Naive thymus-derived CD8-positive, alpha-beta T cell (primary cell): Measurements from ENCODE around the gene MPP2. TPM values are rescaled to one million over a fixed set of nuclear protein-coding genes. Genes with fewer than 3 reads are reported as not detected.

Experiments
- ATAC-seq, 2 donors: fragments of 150-1000 bp; cut with Tn5 transposase in 1 of 2; sonication (Bioruptor Pico), chemical (Tn5 transposase) in 1 of 2; 1 replicate in 1 of 2; 2 replicates in 1 of 2; pipeline ENCODE4 v1.10.0; 2021; ENCODE audit warnings: mild to moderate bottlenecking in 2 of 2, moderate library complexity in 2 of 2
- POLR2A ChIA-PET: fragments of 350-600 bp; sonication (Branson Sonifier 250); formaldehyde crosslinking; loops from one replicate; lab custom pipeline; 2021; ENCODE audit warnings: antibody characterized with exemption; lab: Charles Lee
- DNase-seq, 10 donors: peaks; one replicate each; pipeline versions ENCODE4 v3.0.0 to v3.0.0-alpha.2; 2020 to 2022
- H3K27ac Mint-ChIP-seq, 10 donors: one replicate each; pipeline ENCODE4 v1.8.0; 2020 to 2022; ENCODE audit warnings: mild to moderate bottlenecking in 10 of 10, mixed read lengths in 10 of 10, moderate library complexity in 4 of 10, inconsistent platforms in 1 of 10
- H3K27me3 Mint-ChIP-seq, 5 donors: one replicate each; pipeline ENCODE4 v1.8.0; 2021 to 2022; ENCODE audit warnings: mixed read lengths in 5 of 5
- H3K36me3 Mint-ChIP-seq, 3 donors: one replicate each; pipeline ENCODE4 v1.8.0; 2020 to 2022; ENCODE audit warnings: mixed read lengths in 3 of 3, mild to moderate bottlenecking in 2 of 3, inconsistent platforms in 1 of 3
- H3K4me1 Mint-ChIP-seq, 4 donors: one replicate each; pipeline ENCODE4 v1.8.0; 2021 to 2022; ENCODE audit warnings: mixed read lengths in 4 of 4
- H3K4me3 Mint-ChIP-seq, 10 donors: one replicate each; pipeline ENCODE4 v1.8.0; 2020 to 2022; ENCODE audit warnings: mild to moderate bottlenecking in 10 of 10, mixed read lengths in 10 of 10, moderate library complexity in 6 of 10, inconsistent platforms in 1 of 10
- H3K9me3 Mint-ChIP-seq, 9 donors: one replicate each; pipeline ENCODE4 v1.8.0; 2020 to 2022; ENCODE audit warnings: mixed read lengths in 9 of 9, mild to moderate bottlenecking in 3 of 9, inconsistent platforms in 1 of 9, moderate library complexity in 1 of 9
- polyA plus RNA-seq, 3 donors: library from polyadenylated mRNA; unstranded; fragments of 300-500 nt; fragmentation: Illumina TruSeq; gene quantifications; one replicate each; pipeline ENCODE4 v1.2.3, GENCODE V29; 2021
- total RNA-seq, 8 experiments: library from RNA in 2 of 8; stranded (reverse) in 2 of 8; gene quantifications; one replicate each; pipeline ENCODE4 v1.2.3 and lab custom pipeline; 2021 to 2026

MPP2 gene
- total and polyA plus RNA-seq, 5 experiments from 2014 or later, result 1.1 to 5.2 (median 3.1) TPM

DNA sequence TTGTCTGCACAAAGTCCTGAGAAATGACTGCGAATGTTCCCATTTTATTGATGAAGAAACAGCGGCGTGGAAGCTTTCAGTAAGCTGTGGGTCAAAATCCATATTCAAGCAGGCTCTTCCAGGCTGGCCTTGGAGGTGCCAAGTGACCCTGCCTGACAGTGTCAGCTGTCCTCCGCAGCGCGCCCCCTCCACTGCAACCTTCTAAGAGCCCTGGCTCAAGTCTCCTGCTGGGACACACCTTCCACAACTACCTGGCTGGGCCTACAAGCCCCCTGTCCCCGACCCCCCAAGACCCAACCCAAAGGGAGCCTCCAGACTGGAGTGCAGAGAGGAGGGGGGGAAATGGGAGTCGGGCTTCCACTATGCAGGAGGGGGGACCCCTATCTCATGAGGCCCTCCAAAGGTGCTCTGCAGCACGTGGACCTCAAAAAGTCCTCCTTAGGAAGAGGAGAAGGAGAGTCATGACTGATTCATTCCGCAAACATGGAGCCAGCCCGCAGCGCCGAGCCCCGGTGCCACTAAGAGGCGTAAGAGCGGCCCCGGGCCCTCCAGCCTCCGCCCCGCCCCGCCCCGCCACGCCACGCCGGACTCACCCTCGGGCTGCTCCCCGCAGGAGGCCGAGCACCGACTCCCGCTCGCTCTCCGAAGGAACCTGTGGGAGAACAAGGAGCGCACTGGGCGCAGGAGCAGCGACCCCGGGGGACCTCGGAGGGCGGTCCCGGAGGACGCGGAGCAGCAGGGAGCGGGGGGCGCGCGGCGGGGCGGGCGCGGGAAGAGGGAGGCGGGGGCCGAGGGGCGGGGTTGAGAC is 75.0 kb downstream of the MPP2 start:
- POLR2A ChIA-PET, result no interaction called here
- H3K36me3 Mint-ChIP-seq, result peaks cover 0 to 4% (median 0%) of the 10 kb centered on the region in 3 donors
- ATAC-seq, result peak; percentile 32 to 40

DNA sequence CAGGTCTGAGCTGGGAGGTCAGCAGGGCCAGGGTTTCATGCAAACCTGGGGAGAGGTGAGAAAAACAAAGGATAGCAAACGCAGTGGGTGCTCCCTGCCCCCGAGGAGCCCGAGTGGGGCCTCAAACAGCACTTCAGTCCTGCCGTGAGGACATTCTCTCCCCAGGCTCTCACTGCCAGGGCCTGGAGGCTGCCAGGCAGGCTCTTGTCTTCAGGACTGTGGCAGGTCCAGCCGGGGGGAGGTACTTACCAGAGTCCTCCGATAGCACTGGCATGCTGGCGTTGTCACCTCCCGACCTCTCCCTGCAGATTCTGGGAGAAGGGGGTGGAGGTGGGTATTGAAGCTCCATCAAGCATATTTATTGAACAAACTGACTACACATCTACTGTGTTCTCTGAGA is 75.7 kb downstream of the MPP2 start:
- Mint-ChIP-seq H3K27me3 (peaks cover 9 to 38% (median 35%) of the 10 kb centered on the region in 5 donors), H3K36me3 (peaks cover 0 to 4% (median 0%) of the 10 kb centered on the region in 3 donors), H3K27ac (peak overlapping the region in 2 of 10 donors; percentile 9 to 50), H3K9me3 (no peaks in the 10 kb centered on the region), H3K4me1 (peaks cover 6 to 17% (median 12%) of the 10 kb centered on the region in 4 donors), H3K4me3 (peak overlapping the region; percentile 72 to 85 (median 81))
- DNase-seq, result no peak
- ATAC-seq, result no peak
- POLR2A ChIA-PET, result no interaction called here

More for the DNA sequence above, 75.0 kb downstream of the MPP2 start:
- H3K4me1 Mint-ChIP-seq, result peaks cover 6 to 17% (median 12%) of the 10 kb centered on the region in 4 donors
- no peaks in the 10 kb centered on the region for H3K9me3 Mint-ChIP-seq
- H3K4me3 Mint-ChIP-seq, result peak overlapping the region; percentile 72 to 85 (median 80)
- peak overlapping the region in 3 of 10 donors; percentile 9 to 67 (median 59) for H3K27ac Mint-ChIP-seq
- DNase-seq, result peak in 2 of 10 donors; percentile 9 to 20
- peaks cover 10 to 41% (median 36%) of the 10 kb centered on the region in 5 donors for H3K27me3 Mint-ChIP-seq

- H3K4me1 Mint-ChIP-seq, result peaks cover 6 to 17% (median 12%) of the 10 kb centered on the region in 4 donors
- no peak for ATAC-seq
- H3K27me3 Mint-ChIP-seq, result peaks cover 10 to 28% (median 26%) of the 10 kb centered on the region in 5 donors
- no peak for DNase-seq
- H3K9me3 Mint-ChIP-seq, result no peaks in the 10 kb centered on the region
- H3K36me3 Mint-ChIP-seq, result peaks cover 0 to 4% (median 0%) of the 10 kb centered on the region in 3 donors
- H3K4me3 Mint-ChIP-seq, result peak overlapping the region; percentile 4 to 84 (median 54)
- POLR2A ChIA-PET, result no interaction called here
- peak overlapping the region in 1 of 10 donors; percentile 48 for H3K27ac Mint-ChIP-seq
Measured at GRCh38 chr17:43830510-43831140, 76.7 kb downstream of the MPP2 start.

GRCh38 chr17:43829738-43830137 is 77.6 kb downstream of the MPP2 start:
- H3K36me3 Mint-ChIP-seq, result peaks cover 0 to 4% (median 0%) of the 10 kb centered on the region in 3 donors
- H3K27ac Mint-ChIP-seq, result no peak overlapping the region
- H3K9me3 Mint-ChIP-seq, result no peaks in the 10 kb centered on the region
- POLR2A ChIA-PET, result interaction anchor here (0.6 kb wide), 1 partner anchor 8 kb away, joined by 3 read pairs; no protein-coding TSS in a partner anchor
- DNase-seq (no peak), ATAC-seq (no peak)
- H3K27me3 Mint-ChIP-seq, result peaks cover 10 to 26% (median 18%) of the 10 kb centered on the region in 5 donors
- H3K4me1 Mint-ChIP-seq, result peaks cover 6 to 17% (median 12%) of the 10 kb centered on the region in 4 donors
- no peak overlapping the region for H3K4me3 Mint-ChIP-seq

GRCh38 chr17:43827596-43827995 is 79.7 kb downstream of the MPP2 start:
- POLR2A ChIA-PET, result interaction anchor here (1.3 kb wide), 1 partner anchor 10 kb away, joined by 3 read pairs; no protein-coding TSS in a partner anchor
- no peak for DNase-seq
- Mint-ChIP-seq H3K27me3 (peaks cover 0 to 12% (median 2%) of the 10 kb centered on the region in 5 donors), H3K4me3 (no peak overlapping the region), H3K9me3 (no peaks in the 10 kb centered on the region), H3K36me3 (no peaks in the 10 kb centered on the region), H3K4me1 (peaks cover 0 to 8% (median 2%) of the 10 kb centered on the region in 4 donors), H3K27ac (no peak overlapping the region)
- ATAC-seq, result no peak

DNA sequence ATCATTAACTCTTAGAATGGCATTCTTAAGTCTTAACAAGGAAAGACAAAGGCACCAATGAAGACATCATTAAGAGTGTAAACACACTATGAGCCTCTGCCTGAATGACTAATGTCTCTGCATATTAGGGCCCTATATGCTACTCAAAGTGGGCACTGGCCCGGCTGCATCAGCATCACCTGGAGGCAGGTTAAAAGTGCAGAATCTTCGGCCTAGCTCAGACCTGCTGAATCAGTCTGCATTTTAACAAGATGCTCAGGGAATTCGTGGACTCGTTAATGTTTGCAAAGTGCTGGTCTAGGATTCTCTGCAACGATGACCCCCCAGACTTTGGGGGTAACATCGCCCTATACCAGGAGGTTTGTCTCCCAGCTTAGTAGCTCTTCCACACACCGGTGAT is 81.1 kb downstream of the MPP2 start:
- ATAC-seq, result no peak
- DNase-seq, result no peak
- H3K36me3 Mint-ChIP-seq, result no peaks in the 10 kb centered on the region
- H3K9me3 Mint-ChIP-seq, result no peaks in the 10 kb centered on the region
- H3K4me3 Mint-ChIP-seq, result no peak overlapping the region
- H3K27me3 Mint-ChIP-seq, result peaks cover 0 to 7% (median 2%) of the 10 kb centered on the region in 5 donors
- POLR2A ChIA-PET, result no interaction called here
- peaks cover 0 to 4% (median 1%) of the 10 kb centered on the region in 4 donors for H3K4me1 Mint-ChIP-seq
- no peak overlapping the region for H3K27ac Mint-ChIP-seq

GRCh38 chr17:43825567-43825966 is 81.8 kb downstream of the MPP2 start:
- POLR2A ChIA-PET, result no interaction called here
- no peaks in the 10 kb centered on the region for H3K9me3 Mint-ChIP-seq
- DNase-seq (no peak), ATAC-seq (no peak)
- no peaks in the 10 kb centered on the region for H3K36me3 Mint-ChIP-seq
- peak overlapping the region in 1 of 10 donors; percentile 15 for H3K27ac Mint-ChIP-seq
- H3K4me3 Mint-ChIP-seq, result no peak overlapping the region
- peaks cover 0 to 4% (median under 1%) of the 10 kb centered on the region in 5 donors for H3K27me3 Mint-ChIP-seq
- no peaks in the 10 kb centered on the region for H3K4me1 Mint-ChIP-seq

Other genes with a start within 250 kb of the MPP2 start
- gene MEOX1, start 245.6 kb downstream of the MPP2 start, total RNA-seq, result not detected
- gene MEOX1, start 245.6 kb downstream of the MPP2 start, polyA plus RNA-seq, result 1 to 10 TPM in 2 of 3 donors, under 1 TPM in 1; 0.66 to 5.9 (median 1.5) TPM
- gene SOST, start 148.7 kb downstream of the MPP2 start, total RNA-seq, result not detected
- not detected for gene SOST, start 148.7 kb downstream of the MPP2 start, polyA plus RNA-seq
- 10 to 100 TPM; 11.6 to 13.0 TPM for gene DUSP3, start 128.6 kb downstream of the MPP2 start, total RNA-seq
- 1 to 10 TPM; 5.9 to 7.5 (median 6.4) TPM for gene DUSP3, start 128.6 kb downstream of the MPP2 start, polyA plus RNA-seq
- not detected for gene CFAP97D1, start 127.1 kb downstream of the MPP2 start, total RNA-seq
- not detected for gene CFAP97D1, start 127.1 kb downstream of the MPP2 start, polyA plus RNA-seq
- gene MPP3, start 74.4 kb downstream of the MPP2 start, total RNA-seq, result under 1 TPM in 1 of 2 experiments, not detected in 1; 0.16 TPM
- not detected for gene MPP3, start 74.4 kb downstream of the MPP2 start, polyA plus RNA-seq
- not detected for gene CD300LG, start 60.4 kb downstream of the MPP2 start, total RNA-seq
- gene CD300LG, start 60.4 kb downstream of the MPP2 start, polyA plus RNA-seq, result not detected
- not detected for gene PPY, start 34.9 kb upstream of the MPP2 start, total RNA-seq
- gene PPY, start 34.9 kb upstream of the MPP2 start, polyA plus RNA-seq, result not detected
- not detected for gene PYY, start 46.4 kb upstream of the MPP2 start, total RNA-seq
- not detected for gene PYY, start 46.4 kb upstream of the MPP2 start, polyA plus RNA-seq
- gene NAGS, start 97.1 kb upstream of the MPP2 start, total RNA-seq, result under 1 TPM; 0.19 to 0.96 TPM
- gene NAGS, start 97.1 kb upstream of the MPP2 start, polyA plus RNA-seq, result under 1 TPM; 0.39 to 0.62 (median 0.59) TPM
- 10 to 100 TPM; 26.8 to 27.6 TPM for gene TMEM101, start 107.4 kb upstream of the MPP2 start, total RNA-seq
- 10 to 100 TPM; 23.6 to 28.8 (median 27.1) TPM for gene TMEM101, start 107.4 kb upstream of the MPP2 start, polyA plus RNA-seq
- gene LSM12, start 159.1 kb upstream of the MPP2 start, total RNA-seq, result 10 to 100 TPM; 33.3 to 36.0 TPM
- 10 to 100 TPM; 63.4 to 82.6 (median 66.7) TPM for gene LSM12, start 159.1 kb upstream of the MPP2 start, polyA plus RNA-seq
- 10 to 100 TPM; 15.0 to 19.1 TPM for gene G6PC3, start 163.2 kb upstream of the MPP2 start, total RNA-seq
- gene G6PC3, start 163.2 kb upstream of the MPP2 start, polyA plus RNA-seq, result 10 to 100 TPM; 25.5 to 31.3 (median 26.6) TPM
- gene HDAC5, start 216.1 kb upstream of the MPP2 start, total RNA-seq, result 10 to 100 TPM; 71.1 to 73.8 TPM
- gene HDAC5, start 216.1 kb upstream of the MPP2 start, polyA plus RNA-seq, result 10 to 100 TPM; 25.3 to 41.8 (median 27.2) TPM
- gene HROB, start 234.4 kb upstream of the MPP2 start, total RNA-seq, result 1 to 10 TPM in 1 of 2 experiments, under 1 TPM in 1; 0.88 to 1.2 TPM
- under 1 TPM in 2 of 3 donors, not detected in 1; 0.08 to 0.24 TPM for gene HROB, start 234.4 kb upstream of the MPP2 start, polyA plus RNA-seq